KBM-7 (cell line): ENCODE results near the gene OR10V1.

Source experiments
- DNase-seq: peaks from one replicate; pipeline ENCODE4 v3.0.0-alpha.2; 2015
- in situ Hi-C: fragments of 300-500 bp; cut with MboI; formaldehyde crosslinking; loops from 2 replicates; pipeline ENCODE4 v1.14.3; 2020; ENCODE audit warnings: low sequenced_read_pairs, low pct_unique_long_range_greater_than_20kb, mixed read lengths

Gene OR10V1, protein sequence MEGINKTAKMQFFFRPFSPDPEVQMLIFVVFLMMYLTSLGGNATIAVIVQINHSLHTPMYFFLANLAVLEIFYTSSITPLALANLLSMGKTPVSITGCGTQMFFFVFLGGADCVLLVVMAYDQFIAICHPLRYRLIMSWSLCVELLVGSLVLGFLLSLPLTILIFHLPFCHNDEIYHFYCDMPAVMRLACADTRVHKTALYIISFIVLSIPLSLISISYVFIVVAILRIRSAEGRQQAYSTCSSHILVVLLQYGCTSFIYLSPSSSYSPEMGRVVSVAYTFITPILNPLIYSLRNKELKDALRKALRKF

DNA sequence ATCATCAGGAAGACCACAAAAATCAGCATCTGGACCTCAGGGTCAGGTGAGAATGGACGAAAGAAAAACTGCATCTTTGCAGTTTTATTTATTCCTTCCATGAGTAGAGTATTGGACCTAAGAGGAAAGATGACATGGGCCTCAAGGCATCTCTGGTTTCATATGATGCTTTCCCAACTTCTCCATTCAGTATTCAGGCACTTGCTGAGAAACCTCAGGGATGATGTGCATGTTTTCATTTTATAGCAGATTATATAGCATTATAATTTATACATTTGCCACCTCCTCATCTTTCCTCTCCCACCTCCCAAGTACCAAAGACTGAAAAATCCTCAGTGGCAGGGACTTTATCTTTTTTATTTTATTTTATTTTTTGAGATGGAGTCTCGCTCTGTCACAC, at the start of gene OR10V1:
Gene OR10V1 (minus strand): TSS at position 101 of the 400 bp plus-strand sequence. CDS start 0 bp downstream, at position 101.
- no peak for DNase-seq
- in situ Hi-C loops = no loop called here

DNA sequence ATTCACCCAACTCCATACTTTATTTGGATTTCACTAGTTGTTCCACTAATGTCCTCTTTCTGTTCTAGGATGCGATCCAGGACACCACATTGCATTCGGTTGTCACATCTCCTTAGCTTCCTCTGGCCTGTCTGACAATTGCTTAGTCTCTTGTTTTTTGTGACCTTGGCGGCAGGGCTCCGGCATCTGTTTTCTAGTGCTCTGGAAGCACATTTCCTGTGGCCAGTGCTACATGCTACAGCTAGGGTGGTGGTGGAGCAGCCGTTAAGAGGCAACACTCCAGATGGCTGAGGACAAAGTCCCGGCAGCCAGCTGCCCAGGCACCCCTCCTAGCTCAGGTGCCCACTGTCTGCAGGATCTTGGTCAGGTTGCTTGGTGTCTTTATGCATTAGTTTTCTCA, 48.3 kb upstream of the OR10V1 start:
- no peak for DNase-seq
- in situ Hi-C loops = no loop called here

DNA sequence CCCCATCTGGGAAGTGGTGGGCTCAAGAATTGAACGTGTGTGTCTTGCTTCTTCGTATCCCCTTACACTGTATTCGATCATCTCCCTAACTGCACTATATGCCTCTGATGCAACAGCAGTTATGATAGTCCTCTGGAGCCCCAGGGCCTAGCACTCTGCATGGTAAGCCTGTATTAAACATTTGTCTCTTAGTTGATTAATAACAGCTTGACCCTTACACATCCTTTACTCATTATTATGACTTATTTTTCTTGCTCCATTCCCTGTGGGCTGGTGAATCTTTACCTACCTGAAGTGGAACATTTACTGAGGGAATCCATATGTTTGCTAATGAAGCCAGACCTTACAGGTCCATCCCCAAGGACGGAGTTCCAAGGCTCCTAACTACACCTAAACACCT, 47.1 kb upstream of the OR10V1 start:
- in situ Hi-C loops = no loop called here
- no peak for DNase-seq

DNA sequence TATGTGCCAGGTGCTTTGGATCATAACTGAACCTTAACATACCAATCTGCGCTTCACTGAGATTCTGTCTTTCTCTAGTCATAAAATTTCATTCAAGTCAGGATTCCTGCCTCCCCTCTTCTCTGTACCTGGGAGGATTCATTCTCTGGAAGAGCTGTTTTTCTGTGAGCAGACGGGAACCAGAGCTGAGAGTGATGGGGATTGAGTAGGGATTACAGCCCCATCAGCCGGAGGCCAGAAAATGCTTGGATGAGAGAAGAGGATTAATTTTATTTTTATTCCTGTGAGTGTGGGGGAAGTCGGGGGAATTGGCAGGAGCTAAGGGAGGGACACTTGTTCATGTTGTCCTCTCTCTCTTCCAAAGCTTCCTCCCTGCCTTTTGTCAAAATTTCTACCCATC, 46.3 kb upstream of the OR10V1 start:
- in situ Hi-C loops = no loop called here
- DNase-seq = no peak

DNA sequence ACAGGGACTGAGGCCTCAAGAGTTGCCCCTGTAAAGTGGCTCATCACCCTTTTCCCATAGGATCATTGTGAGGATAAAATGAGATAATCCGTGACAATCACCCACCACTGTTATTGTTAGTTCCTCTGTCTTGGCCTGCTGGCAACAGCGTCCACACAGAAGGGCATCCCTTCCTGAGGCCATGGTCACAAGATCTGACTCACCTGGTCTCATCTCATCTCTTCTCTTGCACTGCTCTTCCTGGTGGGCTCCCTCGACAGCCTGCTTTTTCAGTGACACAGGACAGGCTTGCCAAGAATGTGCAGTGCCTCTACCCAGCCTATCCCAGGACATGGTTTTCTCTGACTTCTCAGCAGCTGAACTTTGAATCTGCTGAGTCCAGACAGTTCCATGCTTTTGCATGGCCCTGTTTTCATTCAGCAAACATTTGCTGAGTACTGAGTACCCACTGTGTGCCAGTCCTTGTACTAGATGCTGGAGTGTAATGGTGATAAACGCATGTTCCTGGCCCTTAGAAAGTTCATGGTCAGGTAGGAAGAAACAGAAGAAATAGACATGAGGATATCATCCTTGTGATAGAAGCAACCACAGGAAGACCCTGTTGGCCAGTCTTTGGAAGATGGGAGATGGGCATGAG, 44.9 kb upstream of the OR10V1 start:
- in situ Hi-C loops = no loop called here
- no peak for DNase-seq

DNA sequence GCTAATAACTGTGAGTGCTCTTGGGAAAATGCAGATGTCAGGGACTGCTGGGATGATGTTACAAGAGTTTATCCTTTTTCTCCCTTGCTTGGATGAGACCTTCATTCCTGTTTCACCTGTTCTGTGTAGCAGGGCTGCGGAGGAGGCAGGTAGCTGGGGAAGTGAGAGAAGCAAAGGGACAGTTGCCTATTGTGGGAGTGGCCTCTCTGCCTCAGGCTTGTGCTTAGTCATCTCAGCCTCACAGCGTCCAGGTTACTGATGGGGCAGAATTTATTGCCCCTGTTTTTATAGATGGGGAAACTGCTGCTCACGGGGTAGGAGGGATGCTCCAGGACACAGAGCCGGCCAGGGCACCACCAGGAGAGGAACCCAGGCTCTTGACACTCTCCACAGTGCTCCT, 43.2 kb upstream of the OR10V1 start:
- in situ Hi-C loops = no loop called here
- DNase-seq = peak; percentile 7

DNA sequence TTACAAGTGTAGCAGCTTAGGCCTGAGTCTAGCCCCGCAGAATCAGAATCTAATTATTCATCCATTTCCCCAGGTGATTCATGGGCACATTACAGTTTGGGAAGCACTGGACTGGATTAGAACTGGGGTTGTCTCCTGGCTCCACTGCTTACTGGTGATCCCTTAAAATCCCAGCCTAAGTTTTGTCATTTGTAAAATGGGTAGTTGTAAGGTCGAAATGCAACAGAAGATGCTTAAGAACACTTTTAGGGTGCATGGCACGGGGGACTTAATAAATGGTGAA, 42.9 kb upstream of the OR10V1 start:
- DNase-seq = no peak
- in situ Hi-C loops = no loop called here

DNA sequence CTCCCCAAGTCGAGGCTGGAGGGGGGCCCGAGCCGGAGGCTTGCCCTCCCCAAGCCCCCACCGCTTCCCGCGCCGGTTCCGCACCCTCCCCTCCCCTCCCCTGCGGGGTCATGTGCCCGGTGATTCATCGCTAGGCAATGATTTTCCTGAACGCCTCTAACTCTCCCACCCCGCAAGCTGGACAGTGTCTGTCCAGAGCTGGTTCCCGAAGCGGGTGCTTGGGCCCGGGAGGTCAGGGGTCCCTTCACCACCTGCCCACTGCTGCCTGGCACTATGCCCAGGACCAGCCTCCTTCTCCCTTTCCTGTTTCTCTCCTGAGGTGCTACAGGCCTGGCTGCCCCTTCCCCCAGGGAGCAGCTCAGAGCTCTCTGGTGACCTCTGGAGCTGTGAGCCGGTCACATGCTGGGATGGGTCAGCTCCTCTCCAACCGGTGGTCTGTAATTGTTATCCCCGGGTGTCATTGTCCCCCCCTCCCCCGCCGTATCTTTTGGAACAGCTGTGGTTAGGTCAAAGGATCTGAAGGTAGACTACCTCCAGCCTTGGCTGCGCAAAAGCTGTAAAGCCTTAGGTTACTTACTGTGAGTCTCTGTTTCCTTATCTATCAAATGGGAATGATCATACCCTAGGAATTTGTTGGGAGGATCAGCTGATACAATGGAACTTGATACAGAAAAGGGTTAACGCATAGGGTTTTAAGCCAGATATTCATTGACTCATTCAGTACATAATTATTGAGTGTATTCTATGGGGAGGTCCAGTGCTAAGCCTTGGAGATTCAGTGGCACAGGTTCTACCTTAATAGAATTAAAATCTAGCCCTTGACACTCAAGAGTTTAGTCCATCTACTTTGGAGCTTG, 42.3 kb upstream of the OR10V1 start:
- in situ Hi-C loops = no loop called here
- peak; percentile 32 for DNase-seq

DNA sequence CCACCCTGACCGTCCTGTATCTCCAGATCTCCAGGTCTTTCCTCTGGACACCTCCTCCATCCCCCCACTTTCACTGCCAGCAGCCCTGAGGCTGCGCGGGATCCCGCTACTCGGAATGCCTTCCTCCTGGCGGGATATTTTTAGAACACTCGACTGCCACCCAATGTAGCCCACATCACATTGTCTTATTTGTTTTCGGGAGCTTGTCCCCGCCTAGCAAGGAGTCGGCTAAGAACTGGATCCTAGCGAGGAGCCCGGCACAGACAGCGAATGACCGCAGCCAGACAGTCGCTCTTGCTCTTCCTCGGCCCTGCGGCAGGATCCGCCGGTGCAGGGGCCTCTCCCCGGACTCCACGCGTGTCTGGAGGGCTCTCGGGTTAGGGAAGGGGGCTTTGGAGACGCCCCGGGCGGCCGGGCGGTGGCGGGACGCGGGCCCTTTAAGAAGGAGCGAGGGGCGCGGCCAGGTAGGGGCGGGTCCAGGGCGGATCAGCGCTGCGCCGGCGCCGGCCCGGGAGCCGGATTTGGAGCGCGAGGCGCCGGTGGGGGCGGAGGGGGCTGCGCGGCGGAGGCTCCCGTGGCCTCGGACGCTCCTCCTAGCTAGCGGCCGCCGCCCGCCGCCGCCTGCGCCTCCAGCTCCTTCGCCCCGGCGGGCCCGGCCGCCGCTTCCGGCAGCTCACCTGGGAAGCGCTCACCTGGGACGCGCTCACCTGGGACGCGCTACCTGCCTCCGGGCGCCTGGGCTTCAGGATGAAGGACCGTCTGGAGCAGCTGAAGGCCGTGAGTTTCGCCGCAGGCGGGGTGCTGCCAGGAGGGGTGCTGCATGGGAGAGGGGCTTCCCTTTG, 41.4 kb upstream of the OR10V1 start, which contains the start of gene STX3:
Gene STX3 (plus strand): TSS at position 518 of the 842 bp plus-strand sequence. CDS start 230 bp downstream, at position 748.
- in situ Hi-C loops = no loop called here
- DNase-seq = peak; percentile 82

DNA sequence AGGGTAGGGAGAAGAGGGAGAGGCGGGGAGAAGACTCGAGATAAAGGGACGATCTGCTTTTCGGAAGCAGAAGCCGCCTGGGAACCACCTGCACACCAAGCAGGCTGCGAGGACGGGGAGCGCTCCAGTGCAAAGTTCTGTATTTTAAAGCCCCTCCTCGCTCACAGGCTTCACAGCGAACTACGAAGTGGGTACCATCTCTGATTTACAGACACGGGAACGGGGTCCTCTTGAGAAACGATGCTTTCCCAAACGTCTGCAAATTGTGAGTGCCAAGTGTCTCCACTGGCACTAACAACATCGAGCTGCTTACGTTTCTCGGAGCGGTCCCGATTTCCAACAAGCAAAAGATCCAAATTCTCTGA, 40.8 kb upstream of the OR10V1 start:
- in situ Hi-C loops = no loop called here
- no peak for DNase-seq

DNA sequence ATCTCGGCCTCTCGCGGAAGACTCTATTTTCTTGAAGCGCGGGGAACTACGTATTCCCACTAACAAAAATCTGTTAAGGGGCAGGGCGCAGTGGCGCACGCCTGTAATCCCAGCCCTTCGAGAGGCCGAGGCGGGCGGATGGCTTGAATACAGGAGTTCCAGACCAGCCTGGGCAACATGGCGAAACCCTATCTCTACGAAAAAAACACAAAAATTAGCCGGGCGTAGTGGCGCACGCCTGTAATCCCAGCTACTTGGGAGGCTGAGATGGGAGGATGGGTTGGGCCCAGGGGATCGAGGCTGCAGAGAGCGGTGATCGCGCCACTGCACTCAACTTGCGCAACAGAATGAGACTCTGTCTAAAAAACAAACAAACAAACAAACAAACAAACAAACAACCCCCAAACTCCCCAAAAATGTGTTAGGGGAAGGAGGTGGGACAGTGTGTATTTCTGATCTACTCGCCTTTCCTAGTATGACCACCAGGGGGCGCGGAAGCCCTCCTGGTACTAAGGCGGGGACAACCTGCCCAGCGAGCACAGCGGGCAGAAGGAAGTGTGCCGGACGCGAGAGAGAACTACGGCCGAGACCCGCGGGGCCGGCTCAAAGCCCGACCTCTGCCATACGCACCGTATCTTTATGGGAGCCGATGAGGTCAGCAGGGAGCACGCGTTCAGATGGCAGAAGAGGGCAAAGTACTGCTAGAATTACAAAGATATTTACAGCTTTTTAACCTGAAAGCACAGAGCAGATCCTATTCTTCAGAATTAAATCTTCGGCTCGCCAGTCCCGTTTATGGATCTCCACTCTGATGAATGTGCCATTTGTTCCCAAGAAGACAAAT, 40.2 kb upstream of the OR10V1 start:
- peak; percentile 90 for DNase-seq
- in situ Hi-C loops = no loop called here

DNA sequence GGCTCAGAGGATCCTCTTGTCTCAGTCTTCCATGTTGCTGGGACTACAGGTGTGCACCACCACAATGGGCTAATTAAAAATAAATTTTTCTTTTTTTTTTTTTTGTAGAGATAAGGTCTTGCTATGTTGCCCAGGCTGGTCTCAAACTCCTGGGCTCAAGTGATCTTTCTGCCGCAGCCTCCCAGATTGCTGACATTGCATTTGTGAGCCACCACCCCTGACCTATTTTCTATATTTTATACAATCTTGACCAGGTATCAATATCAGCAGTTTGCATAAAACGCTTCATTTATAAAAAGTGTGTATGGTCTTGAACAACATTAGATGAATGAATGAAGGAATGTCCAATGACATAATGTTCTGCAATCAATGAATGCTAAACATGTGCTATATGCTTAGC, 32.5 kb upstream of the OR10V1 start:
- in situ Hi-C loops = no loop called here
- DNase-seq = no peak

DNA sequence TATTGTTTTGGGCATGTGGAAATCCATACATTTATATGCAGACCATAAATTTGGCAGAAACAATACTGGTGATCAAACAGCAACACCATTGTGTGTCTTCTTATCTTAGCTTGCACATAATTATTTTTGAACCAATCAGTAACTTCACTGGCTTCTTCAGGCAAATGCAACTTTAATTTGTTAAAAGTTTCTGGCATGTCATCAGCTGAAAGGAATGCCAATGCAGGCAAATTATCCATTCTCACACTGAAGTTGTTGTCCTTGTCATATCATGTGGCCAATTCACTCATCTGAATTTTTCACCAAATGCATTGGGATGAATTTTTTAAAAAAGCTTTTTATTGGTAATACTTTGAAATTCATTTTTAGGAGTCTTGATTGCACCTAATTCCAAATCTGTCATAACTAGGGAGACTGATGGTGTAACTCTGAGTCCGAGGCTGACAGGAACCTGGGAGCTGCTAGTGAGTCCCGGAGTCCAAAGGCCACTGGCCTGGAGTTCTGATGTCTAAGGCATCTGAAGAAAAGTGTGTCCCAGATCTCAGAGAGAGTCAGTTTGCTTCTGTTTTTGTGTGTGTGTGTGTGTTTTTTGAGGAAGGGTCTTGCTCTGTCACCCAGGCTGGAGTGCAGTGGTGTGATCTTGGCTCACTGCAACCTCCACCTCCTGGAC, 17.4 kb upstream of the OR10V1 start:
- DNase-seq = no peak
- in situ Hi-C loops = no loop called here

DNA sequence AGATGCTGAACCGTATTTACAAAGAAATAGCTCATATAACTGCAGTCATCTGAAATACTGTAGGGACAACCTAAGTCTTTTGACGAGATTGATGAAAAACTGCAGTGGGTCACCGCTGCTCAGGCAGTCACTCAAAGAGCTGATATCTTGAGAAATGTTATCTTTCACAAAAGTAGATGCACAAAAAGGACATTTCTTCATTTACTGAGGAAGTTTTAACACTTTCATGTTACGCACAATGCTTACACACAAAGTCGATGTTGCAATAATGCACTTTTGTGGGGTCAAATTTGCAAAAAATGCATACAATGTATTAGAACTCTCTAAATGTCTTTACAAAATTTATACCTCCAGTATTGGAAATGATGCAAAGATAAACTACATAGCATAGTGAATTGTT, 16.2 kb upstream of the OR10V1 start:
- no peak for DNase-seq
- in situ Hi-C loops = no loop called here

DNA sequence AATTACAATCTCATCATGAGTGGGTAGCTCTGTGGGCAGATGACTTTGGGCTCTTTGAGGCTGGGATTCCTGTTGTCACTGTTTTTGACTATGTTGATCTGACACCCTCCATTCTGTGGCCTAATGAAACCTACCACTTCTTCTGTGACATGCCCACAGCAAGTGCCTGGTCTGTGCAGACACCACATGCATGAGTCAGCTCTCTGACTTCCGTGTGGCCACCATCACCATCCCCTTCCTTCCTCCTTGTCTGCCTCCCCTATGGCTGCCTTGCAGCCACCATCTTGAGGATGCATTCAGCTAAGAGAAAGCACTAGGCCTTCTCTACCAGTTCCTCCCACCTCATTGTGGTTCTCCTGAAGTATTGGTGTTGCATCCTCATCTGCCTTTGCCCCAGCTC, 15.3 kb upstream of the OR10V1 start:
- in situ Hi-C loops = no loop called here
- peak; percentile 50 for DNase-seq

DNA sequence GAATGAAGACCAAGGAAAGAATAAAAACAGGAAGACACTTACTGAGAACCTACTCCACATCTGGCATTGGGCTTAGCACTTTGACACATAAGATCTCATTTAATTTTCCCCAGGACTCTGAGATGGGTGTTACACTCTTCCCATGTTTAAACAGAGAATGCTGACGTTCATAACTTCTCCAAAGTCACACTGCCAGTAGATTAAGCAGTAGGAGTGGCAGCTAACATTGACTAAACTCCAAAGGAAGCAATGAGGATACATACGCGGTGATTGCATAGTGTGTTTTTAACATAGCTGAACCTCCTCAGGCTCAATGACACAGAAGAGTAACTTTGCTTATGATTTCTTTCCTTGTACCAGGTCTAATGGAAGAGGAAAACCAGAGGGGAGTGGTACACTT, 14.5 kb upstream of the OR10V1 start:
- in situ Hi-C loops = no loop called here
- DNase-seq = no peak

DNA sequence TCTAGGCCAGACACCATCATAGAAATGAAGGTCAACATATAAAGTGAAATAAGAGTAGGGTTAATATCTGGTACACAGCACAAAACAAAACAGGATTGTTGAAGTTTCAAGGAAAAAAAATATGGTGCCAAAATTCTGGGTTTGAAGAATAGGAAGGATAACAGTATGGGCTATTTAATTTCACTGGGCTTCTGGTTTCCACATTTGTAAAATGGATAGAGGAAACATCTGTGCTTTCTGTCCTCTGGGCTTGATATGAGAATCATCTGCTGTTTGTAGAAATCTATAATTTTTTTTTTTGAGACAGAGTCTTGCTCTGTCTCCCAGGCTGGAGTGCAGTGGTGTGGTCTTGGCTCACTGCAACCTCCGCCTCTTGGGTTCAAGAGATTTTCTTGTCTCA, 13.8 kb upstream of the OR10V1 start:
- in situ Hi-C loops = no loop called here
- DNase-seq = no peak

DNA sequence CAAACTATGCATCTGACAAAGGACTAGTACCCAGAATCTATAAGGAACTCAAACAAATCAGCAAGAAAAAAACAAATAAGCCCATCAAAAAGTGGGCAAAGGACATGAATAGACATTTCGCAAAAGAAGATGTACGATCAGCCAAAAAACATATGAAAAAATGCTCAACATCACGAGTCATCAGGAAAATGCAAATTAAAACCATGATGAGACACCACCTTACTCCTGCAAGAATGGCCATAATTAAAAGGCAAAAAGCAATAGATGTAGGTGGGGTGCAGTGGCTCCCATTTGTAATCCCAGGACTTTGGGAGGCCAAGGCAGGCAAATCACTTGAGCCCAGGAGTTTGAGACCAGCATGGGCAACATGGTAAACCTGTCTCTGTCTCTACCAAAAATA, 10.4 kb upstream of the OR10V1 start:
- DNase-seq = no peak
- in situ Hi-C loops = no loop called here
